ENCODE measurements around the gene ERVK3-1. TPM values are rescaled to one million over a fixed set of nuclear protein-coding genes. Genes with fewer than 3 reads are reported as not detected.
A peak's percentile ranks its signal among the peaks of the same experiment; 100 is the strongest.

Gene ERVK3-1
- total and polyA plus RNA-seq, 2 of the 13 experiments (the other 11 are each of a cell fraction or from before 2014, with no cell fraction given): 28.5 to 38.7 TPM

GRCh38 chr19:58305065-58305931 is at the start of gene ERVK3-1 (continued):
- TF ChIP-seq ZNF142 (CRISPR knock-in tag; IDR thresholded peaks at IDR 0.05) (peak; percentile 71), ZNF543 (CRISPR knock-in tag; IDR thresholded peaks at IDR 0.05) (no peak), CENPX (CRISPR knock-in tag; IDR thresholded peaks at IDR 0.05) (no peak), ZNF800 (CRISPR knock-in tag; IDR thresholded peaks at IDR 0.05) (0 out of 2 replicates have a peak, but pooled peaks have one; percentile 41), ZNF639 (CRISPR knock-in tag; conservative IDR thresholded peaks at IDR 0.05) (no peak; the same call in 1 of the 2 replicates), DPF2 (CRISPR knock-in tag; IDR thresholded peaks at IDR 0.05; ENCODE audit: borderline replicate concordance, low read depth) (no peak), ZNF34 (CRISPR knock-in tag; IDR thresholded peaks at IDR 0.05; ENCODE audit: borderline replicate concordance) (no peak), JUNB (CRISPR knock-in tag; IDR thresholded peaks at IDR 0.05; ENCODE audit: borderline replicate concordance) (0 out of 2 replicates have a peak, but pooled peaks have one; percentile 45), CSRNP2 (CRISPR knock-in tag; conservative IDR thresholded peaks at IDR 0.05; ENCODE audit: low read depth) (no peak), TOE1 (CRISPR knock-in tag; IDR thresholded peaks at IDR 0.05) (no peak), PPARG (CRISPR knock-in tag; conservative IDR thresholded peaks at IDR 0.05) (0 out of 2 replicates have a peak, but pooled peaks have one; percentile 14), ZNF143 (CRISPR knock-in tag; IDR thresholded peaks at IDR 0.05) (peak; percentile 100), CENPBD1 (CRISPR knock-in tag; IDR thresholded peaks at IDR 0.05; ENCODE audit: borderline replicate concordance, low read depth) (no peak), DNMT3B (CRISPR knock-in tag; conservative IDR thresholded peaks at IDR 0.05) (no peak; the same call in 1 of the 2 replicates), ZNF652 (CRISPR knock-in tag; IDR thresholded peaks at IDR 0.05; ENCODE audit: borderline replicate concordance, low read depth) (no peak), ZNF746 (CRISPR knock-in tag; IDR thresholded peaks at IDR 0.05) (no peak), ZNF879 (CRISPR knock-in tag; IDR thresholded peaks at IDR 0.05) (0 out of 2 replicates have a peak, but pooled peaks have one; percentile 78)
